Kidney (tissue), 14 donors: Measurements from ENCODE around the gene KIF3A. TPM values are rescaled to one million over a fixed set of nuclear protein-coding genes. Genes with fewer than 3 reads are reported as not detected.

ENCODE experiments used
- DNase-seq, 5 donors: peaks; one replicate each; pipeline ENCODE4 v3.0.0-alpha.2; 2013 to 2020
- FAIRE-seq: peaks from 2 replicates; lab custom pipeline; 2012; peaks lifted over from hg19 to GRCh38; lab: Jason Lieb, UNC
- H3K27ac ChIP-seq, 2 donors: one replicate each; pipeline ENCODE4 v1.7.0; 2013; ENCODE audit warnings: low read depth in 2 of 2, low read length in 2 of 2, inconsistent platforms in 1 of 2
- H3K27me3 ChIP-seq: one replicate; pipeline ENCODE4 v1.7.1; 2013; ENCODE audit warnings: low read length, inconsistent platforms; ENCODE audit not compliant: control insufficient read depth, insufficient read depth
- H3K36me3 ChIP-seq, 3 donors: one replicate each; pipeline versions ENCODE4 v1.7.0 to v1.7.1; 2013; ENCODE audit warnings: low read length in 3 of 3, control low read depth in 1 of 3, inconsistent platforms in 1 of 3; ENCODE audit not compliant: insufficient read depth in 3 of 3, control insufficient read depth in 2 of 3
- H3K4me1 ChIP-seq, 3 donors: one replicate each; pipeline versions ENCODE4 v1.7.0 to v1.7.1; 2013; ENCODE audit warnings: low read length in 3 of 3, inconsistent platforms in 1 of 3, low read depth in 1 of 3; ENCODE audit not compliant: control insufficient read depth in 2 of 3, insufficient read depth in 2 of 3
- H3K4me3 ChIP-seq, 3 donors: one replicate each; pipeline versions ENCODE4 v1.7.0 to v1.8.1; 2013; ENCODE audit warnings: low read length in 3 of 3, control low read depth in 1 of 3, inconsistent platforms in 1 of 3
- H3K9ac ChIP-seq, 3 donors: one replicate each; pipeline versions ENCODE4 v1.7.0 to v1.7.1; 2013; ENCODE audit warnings: low read length in 3 of 3, control low read depth in 1 of 3, inconsistent platforms in 1 of 3
- H3K9me3 ChIP-seq, 3 donors: one replicate each; pipeline versions ENCODE4 v1.7.0 to v1.7.1; 2013; ENCODE audit warnings: low read length in 3 of 3, control low read depth in 1 of 3, inconsistent platforms in 1 of 3; ENCODE audit not compliant: control insufficient read depth in 2 of 3, insufficient read depth in 1 of 3
- CTCF ChIP-seq: IDR thresholded peaks from 3 replicates; pipeline ENCODE4 v1.5.1; 2012; ENCODE audit warnings: mild to moderate bottlenecking, moderate library complexity, borderline replicate concordance; ENCODE audit not compliant: insufficient read depth; ENCODE audit errors: extremely low read depth
- intact Hi-C: fragments of 100-400 bp; cut with DNase I; formaldehyde crosslinking; loops from one replicate; pipeline ENCODE4 v1.11.1; 2022
- polyA plus RNA-seq: library from polyadenylated mRNA; stranded (reverse); fragments of 350-450 nt; fragmentation: Illumina TruSeq; extraction: RNeasy Lipid Tissue Mini Kit (QIAGEN cat#74804); gene quantifications from one replicate; pipeline ENCODE4 v1.2.3, GENCODE V29; 2014; ENCODE audit warnings: low read depth, low replicate concordance; ENCODE audit not compliant: insufficient read depth
- total RNA-seq: library from RNA; stranded (reverse); fragmentation: NEBNext Ultra II Directional; extraction: Animal tissue kit (Norgen Biotek cat#: 25700); gene quantifications from one replicate; pipeline ENCODE4 v1.2.1, GENCODE V29; 2021
- donor health status: control.
- donor health status: control.
- donor health status: control.
- donor health status: control.
- donor health status: control.
- donor health status: DM: yes; HTN: yes; CAD: no.
- donor health status: Normal renal cell carcinoma (clear cell type).

KIF3A gene
- total and polyA plus RNA-seq, 2 donors from 2014 or later, result 7.1 to 13.9 TPM

- Histone ChIP-seq H3K27ac (no peak overlapping the region), H3K36me3 (no peaks in the 10 kb centered on the region), H3K4me1 (peaks cover 5 to 27% (median 24%) of the 10 kb centered on the region in 3 donors), H3K9ac (no peak overlapping the region), H3K4me3 (no peak overlapping the region), H3K9me3 (no peaks in the 10 kb centered on the region), H3K27me3 (no peaks in the 10 kb centered on the region)
- DNase-seq, result no peak
- no peak for FAIRE-seq
- no peak for TF ChIP-seq CTCF
- intact Hi-C loops, result no loop called here
Observed at GRCh38 chr5:132773601-132774355, 36.4 kb upstream of the KIF3A start.

- TF ChIP-seq CTCF, result no peak
- Histone ChIP-seq H3K9ac (no peak overlapping the region), H3K27ac (no peak overlapping the region), H3K4me1 (peaks cover 5 to 30% (median 22%) of the 10 kb centered on the region in 3 donors), H3K9me3 (no peaks in the 10 kb centered on the region), H3K27me3 (no peaks in the 10 kb centered on the region), H3K36me3 (no peaks in the 10 kb centered on the region), H3K4me3 (no peak overlapping the region)
- DNase-seq, result no peak
- no peak for FAIRE-seq
- intact Hi-C loops, result no loop called here
Observed at GRCh38 chr5:132773114-132773513, 35.8 kb upstream of the KIF3A start.

DNA sequence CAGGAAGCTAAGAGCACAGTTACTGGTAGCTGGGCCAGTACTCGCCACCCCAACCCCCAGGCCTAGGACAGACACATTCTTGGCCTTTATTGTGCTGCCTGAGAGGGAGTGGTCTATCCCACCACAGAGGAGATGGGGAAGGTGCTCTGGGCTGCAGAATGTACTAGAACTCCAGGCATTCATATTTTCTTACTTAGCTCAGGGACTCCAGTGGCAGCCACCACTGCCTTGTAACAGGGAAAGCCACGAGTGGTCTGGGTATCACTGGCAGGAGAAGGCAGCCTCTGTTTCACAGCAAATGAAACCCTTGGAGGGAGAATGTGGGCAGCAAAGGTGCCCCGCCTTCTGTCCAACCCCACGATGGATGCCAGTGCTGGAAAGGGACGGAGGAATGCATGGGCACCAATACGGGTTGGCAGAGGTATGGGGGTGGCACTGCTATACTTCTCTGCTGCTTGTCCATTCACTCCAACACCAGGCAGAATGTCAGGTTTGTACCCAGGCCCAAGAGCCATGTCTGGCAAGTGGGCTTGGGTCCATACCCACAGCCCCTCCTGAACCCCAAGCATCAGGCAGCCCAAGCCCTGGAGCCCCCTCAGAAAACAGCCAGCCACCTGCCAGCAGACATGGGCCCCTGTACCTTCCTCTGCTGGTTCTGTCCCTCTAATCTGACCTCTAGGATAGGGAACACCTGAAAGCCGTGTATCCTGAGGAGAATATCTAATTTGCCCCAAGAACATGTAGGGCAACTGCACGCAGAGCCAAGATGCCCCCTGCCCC, 35.1 kb upstream of the KIF3A start:
- TF ChIP-seq CTCF, result no peak
- Histone ChIP-seq H3K27ac (no peak overlapping the region), H3K4me1 (peaks cover 5 to 30% (median 26%) of the 10 kb centered on the region in 3 donors), H3K27me3 (no peaks in the 10 kb centered on the region), H3K9me3 (no peaks in the 10 kb centered on the region), H3K9ac (no peak overlapping the region), H3K36me3 (no peaks in the 10 kb centered on the region), H3K4me3 (no peak overlapping the region)
- FAIRE-seq, result no peak
- no peak for DNase-seq
- intact Hi-C loops, result no loop called here
